Gastrocnemius medialis (tissue), 4 donors: ENCODE measurements around the gene FAXDC2. TPM values are rescaled to one million over a fixed set of nuclear protein-coding genes. Genes with fewer than 3 reads are reported as not detected.

Source experiments
- ATAC-seq, 2 donors: fragments of 150-250 bp; one replicate each; pipeline ENCODE4 v1.9.1; 2016
- DNase-seq, 2 donors: peaks; one replicate each; pipeline ENCODE4 v3.0.0-alpha.2; 2019
- H3K27ac ChIP-seq, 4 donors: fragments of 200-600 bp; sonication (generic); 1 replicate in 1 of 4; 2 replicates in 3 of 4; pipeline ENCODE4 v1.5.1; 2016 to 2018; ENCODE audit warnings: mild to moderate bottlenecking in 2 of 4, moderate library complexity in 1 of 4
- H3K27me3 ChIP-seq, 3 donors: fragments of 200-600 bp; sonication (generic) in 2 of 3; 1 replicate in 1 of 3; 2 replicates in 2 of 3; pipeline versions ENCODE4 v1.5.1 to v1.6.0; 2016 to 2019; ENCODE audit warnings: mild to moderate bottlenecking in 1 of 3, moderate library complexity in 1 of 3
- H3K36me3 ChIP-seq, 2 donors: fragments of 200-600 bp; sonication (generic) in 1 of 2; one replicate each; pipeline ENCODE4 v1.5.1; 2017 to 2018
- H3K4me1 ChIP-seq, 2 donors: fragments of 200-600 bp; sonication (generic) in 1 of 2; one replicate each; pipeline ENCODE4 v1.5.1; 2016 to 2017; ENCODE audit warnings: mild to moderate bottlenecking in 2 of 2
- H3K4me3 ChIP-seq, 4 donors: fragments of 200-600 bp; sonication (generic) in 3 of 4; 1 replicate in 1 of 4; 2 replicates in 3 of 4; pipeline ENCODE4 v1.5.1; 2016 to 2019; ENCODE audit warnings: mild to moderate bottlenecking in 2 of 4
- H3K9me3 ChIP-seq, 3 donors: fragments of 200-600 bp; sonication (generic) in 2 of 3; 1 replicate in 1 of 3; 2 replicates in 2 of 3; pipeline ENCODE4 v1.5.1; 2016 to 2019
- POLR2A ChIP-seq, 2 donors: fragments of 450-650 bp; IDR thresholded peaks; one replicate each; pipeline ENCODE4 v1.6.1; 2017; ENCODE audit warnings: antibody characterized with exemption in 2 of 2, mild to moderate bottlenecking in 2 of 2, moderate library complexity in 2 of 2
- in situ Hi-C, 4 donors: fragments of 200-750 bp; cut with MboI; loops; one replicate each; pipeline versions ENCODE4 v1.15.0 to v1.8.0; 2017; ENCODE audit warnings: low sequenced_read_pairs in 4 of 4
- intact Hi-C: fragments of 100-400 bp; cut with DNase I; formaldehyde crosslinking; loops from one replicate; pipeline ENCODE4 v1.15.1; 2023; ENCODE audit warnings: low total_unique reads
- total RNA-seq, 4 donors: library from RNA; depleted of rRNA; stranded (reverse); fragments of >200 nt; gene quantifications; one replicate each; pipeline versions ENCODE4 v1.1.0 to v1.2.3, GENCODE V29; 2016
- TF ChIP-seq, protein P1 (sequence below), 5 experiments: fragments of 450-650 bp in 3 of 5; fragments of 200-600 bp in 2 of 5; sonication (generic) in 2 of 5; IDR thresholded peaks in 4 of 5; conservative IDR thresholded peaks in 1 of 5; 1 replicate in 4 of 5; 2 replicates in 1 of 5; pipeline ENCODE4 v1.5.1; 2016 to 2019; ENCODE audit warnings: antibody characterized with exemption in 5 of 5, mild to moderate bottlenecking in 3 of 5, moderate library complexity in 3 of 5

Gene FAXDC2
- total RNA-seq, 4 donors from 2014 or later: 4.4 to 12.5 (median 6.4) TPM

DNA sequence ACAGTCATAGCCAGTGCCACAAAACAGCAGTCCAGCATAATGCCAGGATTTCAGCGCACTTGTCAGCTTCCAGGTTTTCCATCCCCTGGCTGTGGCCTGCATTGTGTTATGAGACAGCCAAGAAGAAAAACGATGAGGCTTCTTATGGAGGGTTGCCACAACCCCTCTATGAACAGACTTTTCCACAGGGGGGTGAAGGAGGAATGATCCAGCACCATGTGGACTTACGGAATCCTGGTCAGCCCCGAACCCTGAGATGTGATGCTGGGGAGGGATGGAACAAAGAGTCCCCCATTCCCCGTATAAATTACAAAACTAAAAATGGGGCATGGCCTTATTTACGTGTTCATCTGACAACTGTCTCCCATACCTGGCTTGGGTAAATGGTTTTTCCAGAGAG is 32.6 kb downstream of the FAXDC2 start:
- TF ChIP-seq, protein P1, sequence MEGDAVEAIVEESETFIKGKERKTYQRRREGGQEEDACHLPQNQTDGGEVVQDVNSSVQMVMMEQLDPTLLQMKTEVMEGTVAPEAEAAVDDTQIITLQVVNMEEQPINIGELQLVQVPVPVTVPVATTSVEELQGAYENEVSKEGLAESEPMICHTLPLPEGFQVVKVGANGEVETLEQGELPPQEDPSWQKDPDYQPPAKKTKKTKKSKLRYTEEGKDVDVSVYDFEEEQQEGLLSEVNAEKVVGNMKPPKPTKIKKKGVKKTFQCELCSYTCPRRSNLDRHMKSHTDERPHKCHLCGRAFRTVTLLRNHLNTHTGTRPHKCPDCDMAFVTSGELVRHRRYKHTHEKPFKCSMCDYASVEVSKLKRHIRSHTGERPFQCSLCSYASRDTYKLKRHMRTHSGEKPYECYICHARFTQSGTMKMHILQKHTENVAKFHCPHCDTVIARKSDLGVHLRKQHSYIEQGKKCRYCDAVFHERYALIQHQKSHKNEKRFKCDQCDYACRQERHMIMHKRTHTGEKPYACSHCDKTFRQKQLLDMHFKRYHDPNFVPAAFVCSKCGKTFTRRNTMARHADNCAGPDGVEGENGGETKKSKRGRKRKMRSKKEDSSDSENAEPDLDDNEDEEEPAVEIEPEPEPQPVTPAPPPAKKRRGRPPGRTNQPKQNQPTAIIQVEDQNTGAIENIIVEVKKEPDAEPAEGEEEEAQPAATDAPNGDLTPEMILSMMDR (IDR thresholded peaks at IDR 0.05 in 4 of 5, conservative IDR thresholded peaks at IDR 0.05 in 1 of 5): no peak
- no peak for TF ChIP-seq POLR2A (IDR thresholded peaks at IDR 0.05)
- H3K4me1 ChIP-seq: no peaks in the 10 kb centered on the region
- no peak overlapping the region for H3K4me3 ChIP-seq
- ATAC-seq (no peak), DNase-seq (no peak)
- H3K9me3 ChIP-seq: no peaks in the 10 kb centered on the region
- H3K27me3 ChIP-seq: no peaks in the 10 kb centered on the region
- no peak overlapping the region for H3K27ac ChIP-seq
- intact Hi-C loops (no loop called here), in situ Hi-C loops (no loop called here)
- H3K36me3 ChIP-seq: peaks cover 0 to 47% of the 10 kb centered on the region in 2 donors

DNA sequence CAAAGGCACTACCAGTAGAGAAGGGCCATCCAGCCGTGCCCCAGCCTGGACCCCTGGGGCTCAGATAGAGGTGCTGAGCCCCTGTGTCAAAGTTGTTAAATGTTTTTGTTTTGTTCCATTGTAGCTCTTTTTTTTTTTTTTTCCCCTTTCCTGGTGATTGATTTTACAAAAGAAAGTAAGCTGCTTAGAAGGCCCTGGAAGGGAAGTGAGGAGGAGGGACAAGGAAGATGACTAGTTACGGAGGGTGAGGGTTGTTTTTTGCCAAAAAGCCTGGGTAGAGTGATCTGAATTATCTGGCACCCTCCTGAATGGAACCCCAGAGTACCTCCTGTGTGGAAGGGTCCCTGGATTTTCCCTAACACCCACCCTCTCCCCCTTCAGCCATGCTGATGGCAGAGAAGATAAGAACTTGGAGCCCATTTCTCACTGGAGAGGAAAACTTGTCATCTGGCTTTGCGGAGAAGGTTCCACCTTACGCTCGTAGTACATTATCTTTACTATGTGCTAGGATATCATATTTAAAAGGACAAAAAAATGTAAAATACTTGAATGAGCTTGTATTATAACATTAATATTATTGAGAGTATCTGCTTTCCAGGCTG is 33.4 kb downstream of the FAXDC2 start:
- intact Hi-C loops: no loop called here
- no peaks in the 10 kb centered on the region for H3K9me3 ChIP-seq
- no peak overlapping the region for H3K4me3 ChIP-seq
- TF ChIP-seq, protein P1 (IDR thresholded peaks at IDR 0.05 in 4 of 5, conservative IDR thresholded peaks at IDR 0.05 in 1 of 5): no peak
- no peak for TF ChIP-seq POLR2A (IDR thresholded peaks at IDR 0.05)
- DNase-seq (no peak), ATAC-seq (no peak)
- no peaks in the 10 kb centered on the region for H3K4me1 ChIP-seq
- H3K36me3 ChIP-seq: peaks cover 0 to 55% of the 10 kb centered on the region in 2 donors
- peak overlapping the region in 1 of 4 donors; percentile 11 for H3K27ac ChIP-seq
- no peaks in the 10 kb centered on the region for H3K27me3 ChIP-seq
- in situ Hi-C loops: no loop called here

DNA sequence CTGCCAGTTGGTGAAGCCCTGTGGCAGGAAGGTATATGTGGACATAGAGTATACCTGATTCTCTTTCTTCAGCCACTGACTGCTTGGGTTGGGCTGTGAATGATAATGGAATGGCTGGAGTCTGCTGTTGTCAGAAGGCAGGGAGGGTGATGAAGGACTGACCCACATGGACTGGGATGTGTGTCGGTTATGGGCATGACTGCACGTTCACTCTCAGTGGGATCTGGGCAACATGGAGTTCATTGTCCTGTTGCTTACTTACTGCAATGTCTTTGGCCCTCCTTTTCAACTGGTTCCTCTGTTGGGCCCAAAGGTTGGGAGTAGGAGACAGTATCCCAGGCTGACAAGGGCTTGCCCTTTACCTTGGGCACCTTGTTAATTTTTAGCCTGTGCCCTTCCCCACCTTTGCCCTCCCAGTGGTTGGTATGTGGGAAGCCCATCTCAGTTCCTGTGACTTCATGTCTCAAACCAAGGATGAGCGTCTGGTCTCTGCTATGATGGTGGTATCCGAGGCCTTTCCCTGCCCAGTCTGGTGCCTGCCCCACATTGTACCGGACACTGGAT is 34.6 kb downstream of the FAXDC2 start:
- no peaks in the 10 kb centered on the region for H3K27me3 ChIP-seq
- in situ Hi-C loops (no loop called here), intact Hi-C loops (no loop called here)
- no peaks in the 10 kb centered on the region for H3K9me3 ChIP-seq
- peaks cover 0 to 67% of the 10 kb centered on the region in 2 donors for H3K36me3 ChIP-seq
- DNase-seq (no peak), ATAC-seq (no peak)
- TF ChIP-seq, protein P1 (IDR thresholded peaks at IDR 0.05 in 4 of 5, conservative IDR thresholded peaks at IDR 0.05 in 1 of 5): no peak
- no peak for TF ChIP-seq POLR2A (IDR thresholded peaks at IDR 0.05)
- no peaks in the 10 kb centered on the region for H3K4me1 ChIP-seq
- H3K27ac ChIP-seq: no peak overlapping the region
- no peak overlapping the region for H3K4me3 ChIP-seq

DNA sequence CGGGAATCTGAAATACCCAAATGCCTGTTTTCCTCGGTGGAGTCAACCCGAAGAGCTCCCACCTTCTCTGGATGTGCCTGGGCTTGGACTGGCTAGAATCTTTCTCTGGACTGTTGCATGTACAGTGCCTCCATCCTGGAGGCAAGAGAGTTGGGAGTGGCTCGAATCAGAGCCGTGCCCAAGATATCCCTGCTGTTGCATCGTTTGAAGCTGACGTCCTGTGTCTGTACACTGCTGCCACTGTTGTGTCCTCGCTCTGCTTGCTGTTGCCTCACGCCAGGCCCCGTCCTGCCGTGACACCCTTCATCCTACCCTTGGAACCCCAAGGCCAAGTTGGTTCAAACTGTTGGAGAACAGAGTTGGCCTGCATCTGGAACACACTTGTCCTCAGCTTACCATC is 35.4 kb downstream of the FAXDC2 start:
- Histone ChIP-seq H3K27me3 (no peaks in the 10 kb centered on the region), H3K36me3 (peaks cover 0 to 72% of the 10 kb centered on the region in 2 donors), H3K4me3 (no peak overlapping the region), H3K4me1 (no peaks in the 10 kb centered on the region), H3K27ac (no peak overlapping the region), H3K9me3 (no peaks in the 10 kb centered on the region)
- intact Hi-C loops: no loop called here
- ATAC-seq (no peak), DNase-seq (no peak)
- in situ Hi-C loops: no loop called here
- TF ChIP-seq, protein P1 (IDR thresholded peaks at IDR 0.05 in 4 of 5, conservative IDR thresholded peaks at IDR 0.05 in 1 of 5): no peak
- TF ChIP-seq POLR2A (IDR thresholded peaks at IDR 0.05): no peak
